AG10803 (cell line): Measurements from ENCODE around the gene ME3.

Experiments
- DNase-seq: peaks from one replicate; pipeline ENCODE4 v3.0.0; 2010; ENCODE audit warnings: low read depth
- H3K4me3 ChIP-seq: 2 replicates; pipeline ENCODE4 v1.5.1; 2011; ENCODE audit warnings: mild to moderate bottlenecking, low read length, control low read depth
- CTCF ChIP-seq: conservative IDR thresholded peaks from 2 replicates; pipeline ENCODE4 v1.5.1; 2011; ENCODE audit warnings: mild to moderate bottlenecking, low read length, control low read depth, inconsistent platforms

Gene ME3

GRCh38 chr11:86507249-86507845 is 165.1 kb downstream of the ME3 start:
- no peak overlapping the region for H3K4me3 ChIP-seq
- DNase-seq: no peak
- no peak for TF ChIP-seq CTCF

DNA sequence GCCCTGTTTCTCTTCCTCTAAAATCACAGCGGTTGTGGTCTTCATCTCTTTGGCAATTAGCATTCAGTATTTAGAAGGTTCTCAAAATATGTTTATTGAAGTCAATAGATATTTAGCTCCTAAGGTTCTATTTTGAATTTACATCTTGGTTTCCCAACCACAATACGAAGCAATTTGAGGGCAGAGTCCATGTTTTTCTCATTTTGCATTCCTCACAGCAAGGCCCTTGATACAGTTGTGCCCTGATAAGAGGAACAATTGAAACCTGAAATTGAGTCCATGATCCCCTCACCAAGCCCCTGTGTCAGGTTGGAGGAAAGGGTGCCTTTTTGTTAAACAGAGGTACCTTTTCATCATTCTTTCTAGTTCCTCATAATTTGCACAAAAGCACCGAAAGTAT is 166.2 kb downstream of the ME3 start:
- no peak for DNase-seq
- no peak for TF ChIP-seq CTCF
- no peak overlapping the region for H3K4me3 ChIP-seq

DNA sequence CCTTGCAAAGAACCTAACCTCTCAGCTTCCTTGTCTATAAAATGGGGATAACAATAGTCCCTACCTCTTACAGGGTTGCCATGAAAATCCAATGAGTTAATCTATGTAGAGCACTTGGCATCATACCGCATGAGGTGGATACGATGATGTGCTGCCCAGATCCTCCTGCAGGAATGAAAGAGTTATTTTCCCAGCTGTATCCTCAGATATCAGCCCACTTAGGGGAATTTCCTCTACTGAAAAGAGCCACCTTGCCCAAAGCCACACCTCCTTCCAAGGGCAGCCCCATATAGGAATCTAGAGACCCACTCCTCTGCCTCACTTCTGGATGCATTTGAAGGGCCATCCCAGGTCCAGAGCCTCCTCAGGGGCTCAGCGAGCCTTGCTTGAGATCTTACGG is 169.3 kb downstream of the ME3 start:
- TF ChIP-seq CTCF: no peak
- no peak overlapping the region for H3K4me3 ChIP-seq
- no peak for DNase-seq

GRCh38 chr11:86502137-86502642 is 170.2 kb downstream of the ME3 start:
- DNase-seq: no peak
- no peak for TF ChIP-seq CTCF
- H3K4me3 ChIP-seq: no peak overlapping the region

DNA sequence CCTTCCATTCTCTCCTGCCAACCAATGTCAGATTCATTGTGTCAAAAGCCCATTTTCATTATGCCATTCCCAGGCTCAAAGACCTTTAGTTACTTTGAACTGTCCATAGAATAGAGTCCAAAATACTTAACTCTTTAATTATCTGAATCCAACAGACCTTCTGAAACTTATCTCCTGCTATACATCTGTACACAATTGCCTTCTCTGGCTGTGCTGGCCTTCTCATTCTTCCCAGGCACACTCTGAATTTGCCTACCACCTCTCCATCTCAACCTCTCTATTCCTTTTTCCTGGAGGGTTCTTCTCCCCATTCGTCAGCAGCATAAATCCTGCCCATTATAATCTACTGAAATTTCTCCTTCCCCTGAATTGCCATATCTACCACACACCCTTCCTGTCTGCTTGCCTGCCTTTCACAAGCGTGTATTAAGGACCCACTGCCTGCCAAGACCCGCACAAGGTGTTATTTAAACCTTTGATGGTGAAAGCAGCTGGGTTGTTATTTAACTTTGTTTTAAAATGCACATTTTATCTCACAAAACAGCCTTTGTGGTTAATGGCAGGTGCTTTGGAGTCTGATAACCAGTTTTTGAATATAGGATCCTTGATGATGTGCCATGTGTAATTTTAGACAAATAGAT is 171.8 kb downstream of the ME3 start:
- TF ChIP-seq CTCF: no peak
- H3K4me3 ChIP-seq: no peak overlapping the region
- no peak for DNase-seq

DNA sequence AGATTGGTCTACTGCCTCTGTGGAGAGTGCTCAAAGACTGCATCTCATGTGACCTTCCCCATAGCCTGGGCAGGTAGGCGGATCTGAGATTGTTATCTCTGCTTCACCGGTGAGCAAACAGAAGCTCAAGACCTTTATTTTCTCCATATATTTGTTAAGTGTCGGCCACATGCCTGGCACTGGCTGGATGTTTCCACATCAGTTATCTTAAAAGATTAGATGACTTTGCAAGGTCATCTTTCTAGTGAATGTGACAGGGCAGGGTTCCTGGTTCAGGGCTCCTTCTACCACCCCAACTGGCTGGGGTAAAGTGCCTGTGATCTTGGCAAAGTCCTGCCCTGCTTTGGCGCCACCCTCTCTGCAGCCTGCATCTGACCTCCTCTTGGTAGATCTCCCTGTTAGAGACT is 172.7 kb downstream of the ME3 start:
- TF ChIP-seq CTCF: no peak
- no peak overlapping the region for H3K4me3 ChIP-seq
- no peak for DNase-seq

- DNase-seq: no peak
- TF ChIP-seq CTCF: no peak
- no peak overlapping the region for H3K4me3 ChIP-seq
Observed at GRCh38 chr11:86497836-86498235, 174.6 kb downstream of the ME3 start.
